Muscle of leg (tissue), 11 donors: Measurements from ENCODE around the gene NLGN1. TPM values are rescaled to one million over a fixed set of nuclear protein-coding genes. Genes with fewer than 3 reads are reported as not detected.

Source experiments
- DNase-seq: peaks from one replicate; pipeline ENCODE4 v3.0.0; 2013
- H3K27ac ChIP-seq: one replicate; pipeline ENCODE4 v1.5.1; 2013; ENCODE audit warnings: mild to moderate bottlenecking, low read length, control low read depth
- H3K27me3 ChIP-seq: one replicate; pipeline ENCODE4 v1.6.1; 2013; ENCODE audit warnings: low read length; ENCODE audit not compliant: control insufficient read depth, insufficient read depth
- H3K36me3 ChIP-seq: one replicate; pipeline ENCODE4 v1.6.1; 2013; ENCODE audit warnings: low read length; ENCODE audit not compliant: control insufficient read depth, insufficient read depth
- H3K4me1 ChIP-seq: one replicate; pipeline ENCODE4 v1.6.1; 2013; ENCODE audit warnings: low read length; ENCODE audit not compliant: control insufficient read depth, insufficient read depth
- H3K4me3 ChIP-seq: one replicate; pipeline ENCODE4 v1.5.1; 2013; ENCODE audit warnings: low read length, control low read depth
- H3K9me3 ChIP-seq: replicated peaks from 2 replicates; pipeline ENCODE4 v1.6.1; 2013; ENCODE audit warnings: low read depth, low read length; ENCODE audit not compliant: control insufficient read depth
- WGBS: methylation state at CpG from one replicate; pipeline ENCODE4 v1.1.5; 2013; ENCODE audit warnings: missing lambda C conversion rate; ENCODE audit not compliant: insufficient coverage; 5-methylcytosine and 5-hydroxymethylcytosine counted together
- polyA plus RNA-seq, 8 donors: library from polyadenylated mRNA; unstranded; fragments of 120-200 nt; gene quantifications; one replicate each; pipeline versions ENCODE4 v1.2.1 to v1.2.3, GENCODE V29; 2013; ENCODE audit warnings: inconsistent platforms in 1 of 8, low replicate concordance in 1 of 8; ENCODE audit not compliant: insufficient read length in 8 of 8, insufficient read depth in 1 of 8
- total RNA-seq: library from RNA; stranded (reverse); fragments of 120-200 nt; gene quantifications from one replicate; pipeline ENCODE4 v1.2.4, GENCODE V29; 2013

The NLGN1 gene
- total and polyA plus RNA-seq, 9 donors: 0.95 to 8.5 (median 2.7) TPM

DNA sequence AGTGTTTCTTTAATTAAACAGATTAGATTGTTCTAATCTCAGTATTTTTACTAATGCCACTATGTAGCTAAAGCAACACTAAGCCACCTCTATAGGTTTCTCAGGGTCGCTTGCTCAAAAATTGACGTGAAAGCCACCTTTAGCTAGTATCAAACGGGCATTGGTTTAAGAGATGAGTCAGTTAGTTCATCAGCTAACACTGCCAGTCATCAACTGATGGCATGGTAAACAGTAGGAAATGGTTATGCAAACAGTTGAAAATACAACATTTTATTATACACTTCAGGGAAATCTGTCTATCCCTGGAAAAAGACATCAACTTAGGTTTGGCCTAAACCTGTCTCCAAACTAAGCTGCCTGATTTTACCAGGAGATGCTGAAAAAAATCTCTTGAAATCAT, 879.3 kb downstream of the NLGN1 start:
- DNase-seq: no peak
- Histone ChIP-seq H3K4me3 (no peak overlapping the region), H3K27me3 (no peaks in the 10 kb centered on the region), H3K4me1 (no peaks in the 10 kb centered on the region), H3K27ac (no peak overlapping the region), H3K36me3 (no peaks in the 10 kb centered on the region), H3K9me3 (no peaks in the 10 kb centered on the region)
- no CpG with 5 or more reads among the region's 3 CpGs for WGBS

GRCh38 chr3:174278094-174278493, 880.5 kb downstream of the NLGN1 start:
- no peaks in the 10 kb centered on the region for H3K27me3 ChIP-seq
- no peak overlapping the region for H3K4me3 ChIP-seq
- H3K4me1 ChIP-seq: no peaks in the 10 kb centered on the region
- H3K36me3 ChIP-seq: no peaks in the 10 kb centered on the region
- no CpG with 5 or more reads among the region's 1 CpG for WGBS
- DNase-seq: no peak
- H3K9me3 ChIP-seq: no peaks in the 10 kb centered on the region
- no peak overlapping the region for H3K27ac ChIP-seq

GRCh38 chr3:174280186-174280585, 882.6 kb downstream of the NLGN1 start:
- no CpG with 5 or more reads among the region's 3 CpGs for WGBS
- DNase-seq: no peak
- no peaks in the 10 kb centered on the region for H3K4me1 ChIP-seq

DNA sequence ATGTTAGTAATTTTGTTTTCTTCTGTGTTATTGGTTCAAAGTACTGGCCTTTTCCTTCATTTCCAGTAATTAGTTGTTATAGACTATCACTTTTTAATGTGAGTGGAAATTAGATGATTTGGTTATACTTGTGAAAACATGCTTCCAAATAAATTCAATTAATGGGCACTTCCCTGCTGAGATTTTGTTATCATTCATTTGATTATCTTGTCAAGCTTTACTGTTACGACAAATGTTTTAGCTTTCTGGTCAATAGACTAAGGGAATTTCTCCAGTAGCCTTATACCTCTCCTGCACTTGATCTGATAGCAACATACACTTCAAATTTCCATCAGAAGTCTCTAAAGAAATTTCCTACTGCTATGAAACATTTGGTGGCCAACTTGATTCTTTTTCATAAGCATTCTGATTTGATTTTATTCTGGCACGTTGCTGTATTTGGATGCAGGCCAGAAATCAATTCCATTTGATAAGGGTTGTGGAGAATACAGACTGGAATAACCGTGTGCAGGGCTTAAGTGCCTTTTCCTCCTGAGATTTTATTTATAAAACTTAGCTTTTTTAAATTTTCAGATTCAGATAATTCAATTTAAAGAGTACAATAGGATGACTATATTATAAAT, 887.8 kb downstream of the NLGN1 start:
- no peak overlapping the region for H3K27ac ChIP-seq
- H3K4me1 ChIP-seq: no peaks in the 10 kb centered on the region
- no peak overlapping the region for H3K4me3 ChIP-seq
- no peaks in the 10 kb centered on the region for H3K36me3 ChIP-seq
- no peaks in the 10 kb centered on the region for H3K9me3 ChIP-seq
- DNase-seq: no peak
- no CpG with 5 or more reads among the region's 3 CpGs for WGBS
- H3K27me3 ChIP-seq: no peaks in the 10 kb centered on the region

More at GRCh38 chr3:174280186-174280585, 882.6 kb downstream of the NLGN1 start:
- no peak overlapping the region for H3K27ac ChIP-seq
- H3K4me3 ChIP-seq: no peak overlapping the region
- H3K9me3 ChIP-seq: no peaks in the 10 kb centered on the region
- no peaks in the 10 kb centered on the region for H3K27me3 ChIP-seq
- H3K36me3 ChIP-seq: no peaks in the 10 kb centered on the region

DNA sequence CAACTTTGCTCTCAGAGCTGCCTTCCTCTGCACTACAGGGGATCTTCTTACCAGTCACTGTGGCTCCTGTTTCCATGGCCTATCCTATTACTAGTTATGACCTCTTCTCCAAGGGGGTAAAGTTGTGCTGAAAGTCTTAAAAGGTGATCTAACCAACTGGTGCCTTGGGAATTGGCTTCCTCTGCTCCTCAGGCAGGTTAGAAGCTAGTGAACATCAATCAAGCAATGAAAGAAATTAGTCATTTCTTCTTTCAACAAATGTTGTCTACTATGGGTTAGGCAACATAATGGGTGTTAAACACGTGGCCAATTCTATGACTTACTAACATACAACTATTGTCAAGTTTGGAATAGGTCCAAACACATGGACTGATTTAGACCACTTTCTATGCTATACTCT, 890.2 kb downstream of the NLGN1 start:
- WGBS: 40% methylated on average over 1 of the region's 1 CpG
- Histone ChIP-seq H3K27me3 (no peaks in the 10 kb centered on the region), H3K9me3 (no peaks in the 10 kb centered on the region), H3K4me1 (no peaks in the 10 kb centered on the region), H3K4me3 (no peak overlapping the region), H3K36me3 (no peaks in the 10 kb centered on the region), H3K27ac (no peak overlapping the region)
- no peak for DNase-seq

- Histone ChIP-seq H3K27me3 (no peaks in the 10 kb centered on the region), H3K9me3 (no peaks in the 10 kb centered on the region), H3K36me3 (no peaks in the 10 kb centered on the region), H3K27ac (peak overlapping the region; percentile 37), H3K4me1 (no peaks in the 10 kb centered on the region), H3K4me3 (no peak overlapping the region)
- peak; percentile 44 for DNase-seq
Measured at GRCh38 chr3:174294616-174295015, 897.1 kb downstream of the NLGN1 start.

DNA sequence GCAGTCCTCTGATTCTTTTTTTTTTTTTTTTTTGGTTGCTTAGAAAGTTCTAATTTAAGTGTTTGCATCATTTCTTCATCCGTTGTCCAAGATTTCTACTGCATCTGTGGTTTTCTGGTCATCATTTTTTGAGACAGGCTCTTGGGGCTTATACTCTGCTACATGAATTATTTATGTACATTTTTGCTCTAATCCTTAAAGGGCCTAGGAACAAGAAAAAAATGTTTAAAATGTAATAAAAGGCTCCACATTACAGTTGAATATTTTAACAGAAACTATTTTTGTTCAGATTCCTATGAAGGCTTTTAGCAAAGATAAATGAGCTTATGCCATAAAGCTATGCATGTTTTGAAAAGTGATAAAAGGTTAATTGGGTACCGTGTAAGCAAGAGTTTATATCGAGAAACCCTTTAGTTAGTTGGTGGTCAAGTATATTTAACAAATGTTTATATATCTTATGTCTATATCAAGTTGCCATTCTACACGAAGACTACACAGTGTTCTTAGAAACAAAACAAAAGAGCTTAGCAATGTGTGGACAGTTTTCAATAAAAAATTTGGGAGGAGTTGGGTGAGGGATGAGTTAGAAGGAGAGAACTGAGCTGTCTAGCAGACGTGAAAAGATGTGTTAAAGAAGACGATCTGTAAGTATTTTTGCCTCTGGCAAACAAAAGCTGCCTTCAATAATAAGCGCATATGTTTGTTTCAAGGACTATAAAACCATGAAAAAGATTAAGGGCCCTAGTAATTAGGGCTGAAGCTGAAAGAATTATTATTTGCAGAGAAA, 898.0 kb downstream of the NLGN1 start:
- Histone ChIP-seq H3K27me3 (no peaks in the 10 kb centered on the region), H3K36me3 (no peaks in the 10 kb centered on the region), H3K27ac (peak overlapping the region; percentile 37), H3K4me1 (no peaks in the 10 kb centered on the region), H3K4me3 (no peak overlapping the region), H3K9me3 (no peaks in the 10 kb centered on the region)
- DNase-seq: peak; percentile 84
- no CpG with 5 or more reads among the region's 7 CpGs for WGBS

GRCh38 chr3:174302746-174303315, 905.3 kb downstream of the NLGN1 start:
- Histone ChIP-seq H3K4me1 (no peaks in the 10 kb centered on the region), H3K9me3 (no peaks in the 10 kb centered on the region), H3K27me3 (no peaks in the 10 kb centered on the region), H3K27ac (no peak overlapping the region), H3K36me3 (no peaks in the 10 kb centered on the region), H3K4me3 (no peak overlapping the region)
- DNase-seq: no peak
- WGBS: 75% methylated on average over 1 of the region's 1 CpG

DNA sequence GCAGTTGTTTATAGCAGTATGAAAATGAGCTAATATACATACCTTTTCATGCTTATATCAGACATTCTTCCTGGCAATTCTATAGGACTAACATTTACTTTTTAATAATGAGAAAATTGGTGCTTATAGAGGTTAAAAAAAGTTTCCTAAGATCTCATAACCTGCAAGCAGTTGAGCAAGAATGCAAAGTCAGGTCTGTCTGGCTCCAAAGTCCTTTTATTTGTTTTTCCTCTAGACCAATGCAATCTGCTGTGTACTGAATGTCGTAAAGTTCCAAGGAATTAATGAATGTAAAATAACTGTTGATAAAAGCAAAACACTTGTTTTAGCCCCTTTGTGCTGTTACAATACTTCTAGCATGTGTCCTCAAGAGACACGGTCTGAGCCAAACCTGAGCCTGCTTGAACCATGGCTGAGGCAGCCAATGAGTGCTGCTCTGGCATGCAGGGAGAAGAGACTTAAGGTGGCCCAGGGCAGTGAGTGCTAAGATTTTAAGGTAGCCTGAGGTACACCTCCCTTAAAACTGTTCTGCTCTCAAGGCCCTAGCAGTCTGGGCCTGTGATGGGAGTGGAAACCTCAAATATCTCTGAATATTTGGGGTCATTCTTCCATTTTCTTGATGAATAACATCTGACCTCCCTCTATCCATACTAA, 906.5 kb downstream of the NLGN1 start:
- peak; percentile 21 for DNase-seq
- Histone ChIP-seq H3K36me3 (no peaks in the 10 kb centered on the region), H3K27ac (no peak overlapping the region), H3K27me3 (no peaks in the 10 kb centered on the region), H3K9me3 (no peaks in the 10 kb centered on the region), H3K4me3 (no peak overlapping the region), H3K4me1 (no peaks in the 10 kb centered on the region)
- 0% methylated on average over 1 of the region's 2 CpGs for WGBS

DNA sequence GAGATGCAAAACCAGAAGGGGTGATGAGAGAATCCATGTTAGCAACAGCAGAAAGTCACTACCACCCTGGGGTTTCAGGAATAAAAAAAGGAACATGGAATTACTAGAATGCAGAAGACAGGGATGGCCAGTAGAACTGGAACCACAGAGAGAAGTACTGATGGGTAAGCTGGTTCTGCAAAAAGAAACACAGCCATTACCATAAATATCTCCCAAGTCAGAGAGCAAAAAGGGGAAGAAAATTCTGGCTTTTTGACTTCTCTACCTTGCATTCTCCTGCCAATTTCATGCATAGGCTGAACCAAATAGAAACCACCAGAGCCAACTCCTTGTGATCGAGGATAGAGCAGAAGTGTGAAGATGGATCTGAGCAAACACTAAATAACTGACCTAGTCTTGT, 911.2 kb downstream of the NLGN1 start:
- Histone ChIP-seq H3K36me3 (no peaks in the 10 kb centered on the region), H3K4me3 (no peak overlapping the region), H3K4me1 (no peaks in the 10 kb centered on the region), H3K9me3 (no peaks in the 10 kb centered on the region), H3K27me3 (no peaks in the 10 kb centered on the region), H3K27ac (no peak overlapping the region)
- no peak for DNase-seq
- no CpG with 5 or more reads among the region's 1 CpG for WGBS
